ENCODE data around the gene TMED1. TPM values are rescaled to one million over a fixed set of nuclear protein-coding genes. Genes with fewer than 3 reads are reported as not detected.

TMED1 gene
- total and polyA plus RNA-seq, 9 of the 15 experiments (the other 6 are each of a cell fraction or from before 2014, with no cell fraction given), result 0.86 to 30.2 (median 23.5) TPM

DNA sequence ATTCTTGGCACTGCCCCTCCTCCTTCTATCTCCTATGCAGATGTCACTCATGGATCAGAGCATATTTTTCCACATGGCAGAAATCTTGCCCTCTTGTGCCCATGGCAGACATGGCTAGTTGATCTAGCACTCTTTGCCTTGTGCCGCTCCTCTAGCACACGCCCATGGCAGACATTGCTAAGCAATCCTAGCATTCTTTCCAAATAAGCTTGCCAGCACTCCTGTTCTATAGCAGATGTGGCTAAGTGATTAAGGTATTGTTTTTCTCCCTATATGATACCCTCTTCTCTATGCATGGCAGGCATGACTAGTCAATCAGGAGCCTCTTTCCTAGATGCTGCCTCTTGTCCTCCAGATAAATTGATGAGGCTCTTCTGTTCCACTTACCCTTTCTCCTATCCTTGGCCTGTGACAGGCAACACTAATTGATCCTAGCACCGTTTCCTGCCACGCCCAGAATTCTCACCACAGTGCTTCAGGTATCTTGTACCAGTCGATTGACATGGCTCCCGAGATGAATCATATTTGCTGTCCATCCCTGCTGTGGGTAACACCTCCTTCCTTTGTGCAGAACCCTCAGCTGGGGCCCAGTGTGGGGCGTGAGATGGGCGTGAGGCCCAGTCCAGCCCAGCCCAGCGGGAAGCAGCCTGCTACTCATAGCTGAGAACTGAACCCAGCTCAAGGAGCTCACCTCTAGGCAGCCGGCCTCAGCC, 26.9 kb downstream of the TMED1 start (continued):
- TF ChIP-seq, protein P1, sequence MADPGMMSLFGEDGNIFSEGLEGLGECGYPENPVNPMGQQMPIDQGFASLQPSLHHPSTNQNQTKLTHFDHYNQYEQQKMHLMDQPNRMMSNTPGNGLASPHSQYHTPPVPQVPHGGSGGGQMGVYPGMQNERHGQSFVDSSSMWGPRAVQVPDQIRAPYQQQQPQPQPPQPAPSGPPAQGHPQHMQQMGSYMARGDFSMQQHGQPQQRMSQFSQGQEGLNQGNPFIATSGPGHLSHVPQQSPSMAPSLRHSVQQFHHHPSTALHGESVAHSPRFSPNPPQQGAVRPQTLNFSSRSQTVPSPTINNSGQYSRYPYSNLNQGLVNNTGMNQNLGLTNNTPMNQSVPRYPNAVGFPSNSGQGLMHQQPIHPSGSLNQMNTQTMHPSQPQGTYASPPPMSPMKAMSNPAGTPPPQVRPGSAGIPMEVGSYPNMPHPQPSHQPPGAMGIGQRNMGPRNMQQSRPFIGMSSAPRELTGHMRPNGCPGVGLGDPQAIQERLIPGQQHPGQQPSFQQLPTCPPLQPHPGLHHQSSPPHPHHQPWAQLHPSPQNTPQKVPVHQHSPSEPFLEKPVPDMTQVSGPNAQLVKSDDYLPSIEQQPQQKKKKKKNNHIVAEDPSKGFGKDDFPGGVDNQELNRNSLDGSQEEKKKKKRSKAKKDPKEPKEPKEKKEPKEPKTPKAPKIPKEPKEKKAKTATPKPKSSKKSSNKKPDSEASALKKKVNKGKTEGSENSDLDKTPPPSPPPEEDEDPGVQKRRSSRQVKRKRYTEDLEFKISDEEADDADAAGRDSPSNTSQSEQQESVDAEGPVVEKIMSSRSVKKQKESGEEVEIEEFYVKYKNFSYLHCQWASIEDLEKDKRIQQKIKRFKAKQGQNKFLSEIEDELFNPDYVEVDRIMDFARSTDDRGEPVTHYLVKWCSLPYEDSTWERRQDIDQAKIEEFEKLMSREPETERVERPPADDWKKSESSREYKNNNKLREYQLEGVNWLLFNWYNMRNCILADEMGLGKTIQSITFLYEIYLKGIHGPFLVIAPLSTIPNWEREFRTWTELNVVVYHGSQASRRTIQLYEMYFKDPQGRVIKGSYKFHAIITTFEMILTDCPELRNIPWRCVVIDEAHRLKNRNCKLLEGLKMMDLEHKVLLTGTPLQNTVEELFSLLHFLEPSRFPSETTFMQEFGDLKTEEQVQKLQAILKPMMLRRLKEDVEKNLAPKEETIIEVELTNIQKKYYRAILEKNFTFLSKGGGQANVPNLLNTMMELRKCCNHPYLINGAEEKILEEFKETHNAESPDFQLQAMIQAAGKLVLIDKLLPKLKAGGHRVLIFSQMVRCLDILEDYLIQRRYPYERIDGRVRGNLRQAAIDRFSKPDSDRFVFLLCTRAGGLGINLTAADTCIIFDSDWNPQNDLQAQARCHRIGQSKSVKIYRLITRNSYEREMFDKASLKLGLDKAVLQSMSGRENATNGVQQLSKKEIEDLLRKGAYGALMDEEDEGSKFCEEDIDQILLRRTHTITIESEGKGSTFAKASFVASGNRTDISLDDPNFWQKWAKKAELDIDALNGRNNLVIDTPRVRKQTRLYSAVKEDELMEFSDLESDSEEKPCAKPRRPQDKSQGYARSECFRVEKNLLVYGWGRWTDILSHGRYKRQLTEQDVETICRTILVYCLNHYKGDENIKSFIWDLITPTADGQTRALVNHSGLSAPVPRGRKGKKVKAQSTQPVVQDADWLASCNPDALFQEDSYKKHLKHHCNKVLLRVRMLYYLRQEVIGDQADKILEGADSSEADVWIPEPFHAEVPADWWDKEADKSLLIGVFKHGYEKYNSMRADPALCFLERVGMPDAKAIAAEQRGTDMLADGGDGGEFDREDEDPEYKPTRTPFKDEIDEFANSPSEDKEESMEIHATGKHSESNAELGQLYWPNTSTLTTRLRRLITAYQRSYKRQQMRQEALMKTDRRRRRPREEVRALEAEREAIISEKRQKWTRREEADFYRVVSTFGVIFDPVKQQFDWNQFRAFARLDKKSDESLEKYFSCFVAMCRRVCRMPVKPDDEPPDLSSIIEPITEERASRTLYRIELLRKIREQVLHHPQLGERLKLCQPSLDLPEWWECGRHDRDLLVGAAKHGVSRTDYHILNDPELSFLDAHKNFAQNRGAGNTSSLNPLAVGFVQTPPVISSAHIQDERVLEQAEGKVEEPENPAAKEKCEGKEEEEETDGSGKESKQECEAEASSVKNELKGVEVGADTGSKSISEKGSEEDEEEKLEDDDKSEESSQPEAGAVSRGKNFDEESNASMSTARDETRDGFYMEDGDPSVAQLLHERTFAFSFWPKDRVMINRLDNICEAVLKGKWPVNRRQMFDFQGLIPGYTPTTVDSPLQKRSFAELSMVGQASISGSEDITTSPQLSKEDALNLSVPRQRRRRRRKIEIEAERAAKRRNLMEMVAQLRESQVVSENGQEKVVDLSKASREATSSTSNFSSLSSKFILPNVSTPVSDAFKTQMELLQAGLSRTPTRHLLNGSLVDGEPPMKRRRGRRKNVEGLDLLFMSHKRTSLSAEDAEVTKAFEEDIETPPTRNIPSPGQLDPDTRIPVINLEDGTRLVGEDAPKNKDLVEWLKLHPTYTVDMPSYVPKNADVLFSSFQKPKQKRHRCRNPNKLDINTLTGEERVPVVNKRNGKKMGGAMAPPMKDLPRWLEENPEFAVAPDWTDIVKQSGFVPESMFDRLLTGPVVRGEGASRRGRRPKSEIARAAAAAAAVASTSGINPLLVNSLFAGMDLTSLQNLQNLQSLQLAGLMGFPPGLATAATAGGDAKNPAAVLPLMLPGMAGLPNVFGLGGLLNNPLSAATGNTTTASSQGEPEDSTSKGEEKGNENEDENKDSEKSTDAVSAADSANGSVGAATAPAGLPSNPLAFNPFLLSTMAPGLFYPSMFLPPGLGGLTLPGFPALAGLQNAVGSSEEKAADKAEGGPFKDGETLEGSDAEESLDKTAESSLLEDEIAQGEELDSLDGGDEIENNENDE (IDR thresholded peaks at IDR 0.05; ENCODE audit: low read depth, low read length), result no peak
- TF ChIP-seq, protein P2, sequence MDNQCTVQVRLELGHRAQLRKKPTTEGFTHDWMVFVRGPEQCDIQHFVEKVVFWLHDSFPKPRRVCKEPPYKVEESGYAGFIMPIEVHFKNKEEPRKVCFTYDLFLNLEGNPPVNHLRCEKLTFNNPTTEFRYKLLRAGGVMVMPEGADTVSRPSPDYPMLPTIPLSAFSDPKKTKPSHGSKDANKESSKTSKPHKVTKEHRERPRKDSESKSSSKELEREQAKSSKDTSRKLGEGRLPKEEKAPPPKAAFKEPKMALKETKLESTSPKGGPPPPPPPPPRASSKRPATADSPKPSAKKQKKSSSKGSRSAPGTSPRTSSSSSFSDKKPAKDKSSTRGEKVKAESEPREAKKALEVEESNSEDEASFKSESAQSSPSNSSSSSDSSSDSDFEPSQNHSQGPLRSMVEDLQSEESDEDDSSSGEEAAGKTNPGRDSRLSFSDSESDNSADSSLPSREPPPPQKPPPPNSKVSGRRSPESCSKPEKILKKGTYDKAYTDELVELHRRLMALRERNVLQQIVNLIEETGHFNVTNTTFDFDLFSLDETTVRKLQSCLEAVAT (IDR thresholded peaks at IDR 0.05), result peak in 1 of 2 experiments; percentile 99; a peak in 2 of 4 replicates
- TF ChIP-seq MCM5 (IDR thresholded peaks at IDR 0.05; ENCODE audit: low read depth) (no peak), MAFF (IDR thresholded peaks at IDR 0.05; ENCODE audit: low read length) (no peak), MEF2A (IDR thresholded peaks at IDR 0.05; ENCODE audit: control insufficient read depth, low read depth, low read length) (no peak), TAF7 (tag; IDR thresholded peaks at IDR 0.05) (no peak), MECOM (CRISPR knock-in tag; IDR thresholded peaks at IDR 0.05) (no peak), ZBED1 (IDR thresholded peaks at IDR 0.05) (no peak), CREBBP (IDR thresholded peaks at IDR 0.05; ENCODE audit: low read depth, low read length) (no peak)
- TF ChIP-seq, protein P3, sequence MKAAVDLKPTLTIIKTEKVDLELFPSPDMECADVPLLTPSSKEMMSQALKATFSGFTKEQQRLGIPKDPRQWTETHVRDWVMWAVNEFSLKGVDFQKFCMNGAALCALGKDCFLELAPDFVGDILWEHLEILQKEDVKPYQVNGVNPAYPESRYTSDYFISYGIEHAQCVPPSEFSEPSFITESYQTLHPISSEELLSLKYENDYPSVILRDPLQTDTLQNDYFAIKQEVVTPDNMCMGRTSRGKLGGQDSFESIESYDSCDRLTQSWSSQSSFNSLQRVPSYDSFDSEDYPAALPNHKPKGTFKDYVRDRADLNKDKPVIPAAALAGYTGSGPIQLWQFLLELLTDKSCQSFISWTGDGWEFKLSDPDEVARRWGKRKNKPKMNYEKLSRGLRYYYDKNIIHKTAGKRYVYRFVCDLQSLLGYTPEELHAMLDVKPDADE (conservative IDR thresholded peaks at IDR 0.05; ENCODE audit: control insufficient read depth, low read depth, low read length), result no peak
- TF ChIP-seq, protein P4, sequence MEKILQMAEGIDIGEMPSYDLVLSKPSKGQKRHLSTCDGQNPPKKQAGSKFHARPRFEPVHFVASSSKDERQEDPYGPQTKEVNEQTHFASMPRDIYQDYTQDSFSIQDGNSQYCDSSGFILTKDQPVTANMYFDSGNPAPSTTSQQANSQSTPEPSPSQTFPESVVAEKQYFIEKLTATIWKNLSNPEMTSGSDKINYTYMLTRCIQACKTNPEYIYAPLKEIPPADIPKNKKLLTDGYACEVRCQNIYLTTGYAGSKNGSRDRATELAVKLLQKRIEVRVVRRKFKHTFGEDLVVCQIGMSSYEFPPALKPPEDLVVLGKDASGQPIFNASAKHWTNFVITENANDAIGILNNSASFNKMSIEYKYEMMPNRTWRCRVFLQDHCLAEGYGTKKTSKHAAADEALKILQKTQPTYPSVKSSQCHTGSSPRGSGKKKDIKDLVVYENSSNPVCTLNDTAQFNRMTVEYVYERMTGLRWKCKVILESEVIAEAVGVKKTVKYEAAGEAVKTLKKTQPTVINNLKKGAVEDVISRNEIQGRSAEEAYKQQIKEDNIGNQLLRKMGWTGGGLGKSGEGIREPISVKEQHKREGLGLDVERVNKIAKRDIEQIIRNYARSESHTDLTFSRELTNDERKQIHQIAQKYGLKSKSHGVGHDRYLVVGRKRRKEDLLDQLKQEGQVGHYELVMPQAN (IDR thresholded peaks at IDR 0.05; ENCODE audit: borderline replicate concordance), result no peak

Data from K562 (cell line).